IMR-90 (cell line): ENCODE data around the gene PAFAH1B1. TPM values are rescaled to one million over a fixed set of nuclear protein-coding genes. Genes with fewer than 3 reads are reported as not detected.

Experiments used
- ATAC-seq: fragments of 200-7000 bp; cut with Tn5 transposase; 2 replicates; pipeline ENCODE4 v1.9.1; 2020; ENCODE audit warnings: low read depth, mild to moderate bottlenecking, moderate library complexity
- BruUV-seq: library from RNA; stranded (reverse); fragments of 400-500 nt; replicated peaks from 2 replicates; lab custom pipeline; 2021; lab: Mats Ljungman, UMichigan
- CTCF ChIA-PET: fragments of 300-600 bp; formaldehyde crosslinking; extraction: SDS; loops from one replicate; lab custom pipeline; 2021; ENCODE audit warnings: antibody characterized with exemption; lab: Yijun Ruan, JAX
- POLR2A ChIA-PET: fragments of 300-600 bp; sonication (Branson Sonifier 250); formaldehyde crosslinking; loops from one replicate; lab custom pipeline; 2022; ENCODE audit warnings: antibody characterized with exemption; ENCODE audit not compliant: unreplicated experiment; lab: Charles Lee
- DNase-seq: peaks from one replicate; pipeline ENCODE4 v3.0.0; 2013
- H2AFZ ChIP-seq: replicated peaks from 2 replicates; pipeline ENCODE3; 2013; ENCODE audit warnings: low read length, mild to moderate bottlenecking; ENCODE audit not compliant: poor library complexity
- H2AK5ac ChIP-seq: 2 replicates; pipeline ENCODE4 v1.6.1; 2013; ENCODE audit warnings: low read depth, low read length, inconsistent platforms
- H2AK9ac ChIP-seq: replicated peaks from 2 replicates; pipeline ENCODE3; 2013; ENCODE audit warnings: mild to moderate bottlenecking, low read depth, low read length, moderate library complexity; ENCODE audit not compliant: poor library complexity
- H2BK120ac ChIP-seq: 2 replicates; pipeline ENCODE4 v1.6.1; 2013; ENCODE audit warnings: low read depth, low read length, inconsistent platforms
- H2BK15ac ChIP-seq: 3 replicates; pipeline ENCODE4 v1.6.1; 2013; ENCODE audit warnings: low read depth, low read length, inconsistent platforms
- H2BK20ac ChIP-seq: 2 replicates; pipeline ENCODE4 v1.6.1; 2013; ENCODE audit warnings: low read depth, mild to moderate bottlenecking, inconsistent platforms, low read length, moderate library complexity
- H2BK5ac ChIP-seq: 2 replicates; pipeline ENCODE4 v1.6.1; 2013; ENCODE audit warnings: mild to moderate bottlenecking, low read depth, low read length, inconsistent platforms; ENCODE audit not compliant: poor library complexity, severe bottlenecking
- H3K14ac ChIP-seq: replicated peaks from 2 replicates; pipeline ENCODE4 v1.6.1; 2013; ENCODE audit warnings: low read depth, low read length, inconsistent platforms
- H3K18ac ChIP-seq: 2 replicates; pipeline ENCODE4 v1.6.1; 2013; ENCODE audit warnings: low read depth, low read length, control low read depth
- H3K23ac ChIP-seq: 2 replicates; pipeline ENCODE4 v1.6.1; 2013; ENCODE audit warnings: low read depth, low read length, inconsistent platforms
- H3K27ac ChIP-seq: 2 replicates; pipeline ENCODE4 v1.5.1; 2013; ENCODE audit warnings: mild to moderate bottlenecking, control low read depth, low read length; ENCODE audit not compliant: insufficient read depth
- H3K27me3 ChIP-seq: 2 replicates; pipeline ENCODE4 v1.6.1; 2013; ENCODE audit warnings: low read length; ENCODE audit not compliant: control insufficient read depth, insufficient read depth
- H3K36me3 ChIP-seq: 2 replicates; pipeline ENCODE4 v1.6.1; 2013; ENCODE audit warnings: low read length, mixed read lengths; ENCODE audit not compliant: control insufficient read depth, insufficient read depth
- H3K4ac ChIP-seq: 2 replicates; pipeline ENCODE4 v1.6.1; 2013; ENCODE audit warnings: low read depth, low read length, inconsistent platforms
- H3K4me1 ChIP-seq: 2 replicates; pipeline ENCODE4 v1.6.1; 2013; ENCODE audit warnings: low read length, mixed read lengths; ENCODE audit not compliant: control insufficient read depth, insufficient read depth
- H3K4me2 ChIP-seq: 2 replicates; pipeline ENCODE4 v1.6.1; 2013; ENCODE audit warnings: low read depth, mild to moderate bottlenecking, control low read depth, low read length, moderate library complexity
- H3K4me3 ChIP-seq: 2 replicates; pipeline ENCODE4 v1.5.1; 2013; ENCODE audit warnings: low read depth, mild to moderate bottlenecking, control low read depth, low read length, moderate library complexity; ENCODE audit not compliant: insufficient read depth
- H3K56ac ChIP-seq: 2 replicates; pipeline ENCODE4 v1.6.1; 2013; ENCODE audit warnings: low read length, inconsistent platforms; ENCODE audit not compliant: insufficient read depth; ENCODE audit errors: extremely low read depth
- H3K79me1 ChIP-seq, 2 experiments: 2 replicates each; pipeline ENCODE4 v1.6.1; 2013; ENCODE audit warnings: low read length in 2 of 2, inconsistent platforms in 1 of 2, low read depth in 1 of 2
- H3K9ac ChIP-seq: 2 replicates; pipeline ENCODE4 v1.6.1; 2013; ENCODE audit warnings: low read depth, low read length, control low read depth
- H3K9me1 ChIP-seq: 2 replicates; pipeline ENCODE4 v1.6.1; 2013; ENCODE audit warnings: low read length, inconsistent platforms; ENCODE audit not compliant: insufficient read depth
- H3K9me3 ChIP-seq: 2 replicates; pipeline ENCODE4 v1.6.1; 2013; ENCODE audit warnings: low read length; ENCODE audit not compliant: control insufficient read depth, insufficient read depth
- H4K20me1 ChIP-seq: 2 replicates; pipeline ENCODE4 v1.6.1; 2013; ENCODE audit warnings: low read length, inconsistent platforms; ENCODE audit not compliant: insufficient read depth
- H4K5ac ChIP-seq: 2 replicates; pipeline ENCODE4 v1.6.1; 2013; ENCODE audit warnings: mild to moderate bottlenecking, low read depth, low read length, control low read depth
- H4K8ac ChIP-seq, 2 experiments: 2 replicates each; pipeline ENCODE4 v1.6.1; 2013; ENCODE audit warnings: low read depth in 2 of 2, low read length in 2 of 2, control low read depth in 1 of 2, inconsistent platforms in 1 of 2
- H4K91ac ChIP-seq: 2 replicates; pipeline ENCODE4 v1.6.1; 2013; ENCODE audit warnings: low read depth, low read length, inconsistent platforms; ENCODE audit not compliant: insufficient read depth
- BHLHE40 ChIP-seq: fragments of 150-350 bp; IDR thresholded peaks from 2 replicates; pipeline ENCODE4 v1.6.1; 2016; ENCODE audit warnings: mild to moderate bottlenecking, low read depth, low read length
- CEBPB ChIP-seq: IDR thresholded peaks from 2 replicates; pipeline ENCODE4 v1.6.1; 2012; ENCODE audit warnings: low read depth, low read length, improper control_type of control experiment
- CHD1 ChIP-seq: IDR thresholded peaks from 2 replicates; pipeline ENCODE4 v1.6.1; 2012; ENCODE audit warnings: low read depth, low read length, improper control_type of control experiment
- CTCF ChIP-seq: conservative IDR thresholded peaks from 2 replicates; pipeline ENCODE4 v1.5.1; 2012; ENCODE audit warnings: mild to moderate bottlenecking, low read depth, low read length, improper control_type of control experiment
- ELK1 ChIP-seq: fragments of 150-350 bp; IDR thresholded peaks from 2 replicates; pipeline ENCODE4 v1.6.1; 2016; ENCODE audit warnings: low read depth, mild to moderate bottlenecking, low read length, moderate library complexity, borderline replicate concordance
- FOS ChIP-seq: fragments of 150-350 bp; IDR thresholded peaks from 2 replicates; pipeline ENCODE4 v1.6.1; 2016; ENCODE audit warnings: low read depth, low read length
- MAFK ChIP-seq: IDR thresholded peaks from 2 replicates; pipeline ENCODE4 v1.6.1; 2012; ENCODE audit warnings: low read depth, low read length, improper control_type of control experiment
- MAZ ChIP-seq: IDR thresholded peaks from 2 replicates; pipeline ENCODE4 v1.6.1; 2012; ENCODE audit warnings: low read depth, mild to moderate bottlenecking, low read length, improper control_type of control experiment, moderate library complexity, borderline replicate concordance
- NFE2L2 ChIP-seq: fragments of 150-350 bp; IDR thresholded peaks from 2 replicates; pipeline ENCODE4 v1.6.1; 2016; ENCODE audit warnings: low read depth, mild to moderate bottlenecking, low read length
- POLR2A ChIP-seq: IDR thresholded peaks from 2 replicates; pipeline ENCODE4 v1.6.1; 2012; ENCODE audit warnings: mild to moderate bottlenecking, low read depth, low read length
- RAD21 ChIP-seq: IDR thresholded peaks from 2 replicates; pipeline ENCODE4 v1.6.1; 2012; ENCODE audit warnings: low read length, improper control_type of control experiment
- RCOR1 ChIP-seq: IDR thresholded peaks from 2 replicates; pipeline ENCODE4 v1.6.1; 2012; ENCODE audit warnings: mild to moderate bottlenecking, low read length, improper control_type of control experiment; ENCODE audit not compliant: insufficient replicate concordance
- SMC3 ChIP-seq: fragments of 150-350 bp; IDR thresholded peaks from 2 replicates; pipeline ENCODE4 v1.6.1; 2016; ENCODE audit warnings: low read depth, mild to moderate bottlenecking, antibody characterized with exemption, low read length, moderate library complexity
- WGBS, 2 experiments: methylation state at CpG; one replicate each; pipeline versions ENCODE4 v1.1.5 to v1.1.7; 2013; ENCODE audit warnings: missing lambda C conversion rate in 2 of 2; ENCODE audit not compliant: insufficient read length in 1 of 2; ENCODE audit errors: extremely low coverage in 2 of 2; 5-methylcytosine and 5-hydroxymethylcytosine counted together
- dilution Hi-C: fragments of 300-500 bp; cut with HindIII; formaldehyde crosslinking; loops from one replicate; pipeline ENCODE4 v1.14.3; 2018; ENCODE audit warnings: low sequenced_read_pairs; ENCODE audit not compliant: unreplicated experiment
- in situ Hi-C: fragments of 300-500 bp; cut with MboI; formaldehyde crosslinking; loops from 3 replicates; pipeline ENCODE4 v1.14.3; 2019; ENCODE audit warnings: low sequenced_read_pairs, inconsistent platforms, mixed read lengths
- intact Hi-C: fragments of 100-400 bp; cut with micrococcal nuclease; formaldehyde crosslinking; loops from 2 replicates; pipeline ENCODE4 v1.10.0; 2022
- polyA plus RNA-seq, 3 experiments: library from polyadenylated mRNA; depleted of rRNA; stranded (reverse); fragments of >200 nt; gene quantifications; 2 replicates each; pipeline ENCODE4 v1.2.3, GENCODE V29; 2012; ENCODE audit warnings: low replicate concordance in 1 of 3
- total RNA-seq: library from RNA; depleted of rRNA; stranded (reverse); fragments of >200 nt; gene quantifications from 2 replicates; pipeline ENCODE4 v1.2.3, GENCODE V29; 2012

The PAFAH1B1 gene
- total and polyA plus RNA-seq, 2 of the 4 experiments (the other 2 are of a cell fraction) = 64.5 to 127 TPM

- no peak for TF ChIP-seq CEBPB
Observed at GRCh38 chr17:2701161-2701995, 107.9 kb downstream of the PAFAH1B1 start (continued).

- Histone ChIP-seq H2AK5ac (no peak overlapping the region), H3K9ac (no peak overlapping the region), H4K20me1 (peaks cover 41% of the 10 kb centered on the region), H3K4ac (no peak overlapping the region), H3K4me3 (no peak overlapping the region), H3K27me3 (no peaks in the 10 kb centered on the region), H3K4me1 (peaks cover 15% of the 10 kb centered on the region), H3K9me1 (peaks cover 4% of the 10 kb centered on the region; the same call in 1 of the 2 replicates), H3K18ac (no peak overlapping the region), H3K4me2 (no peak overlapping the region), H3K36me3 (peaks cover 48% of the 10 kb centered on the region), H2BK120ac (no peak overlapping the region), H4K8ac (no peak overlapping the region), H3K27ac (no peak overlapping the region), H3K9me3 (no peaks in the 10 kb centered on the region), H3K14ac (no peak overlapping the region), H2BK20ac (no peak overlapping the region), H4K91ac (no peak overlapping the region), H3K56ac (no peak overlapping the region), H3K79me1 (peaks cover 8 to 43% of the 10 kb centered on the region in 2 experiments), H2BK15ac (no peak overlapping the region), H2AK9ac (no peak overlapping the region), H2BK5ac (no peak overlapping the region), H4K5ac (no peak overlapping the region), H3K23ac (no peak overlapping the region), H2AFZ (no peak overlapping the region)
- no TSS peak for BruUV-seq
- ChIA-PET CTCF (no interaction called here), POLR2A (no interaction called here)
- 96% methylated on average over 8 of the region's 22 CpGs; no CpG with 5 or more reads in 1 of the 2 experiments for WGBS, 2 experiments
- dilution Hi-C loops (no loop called here), intact Hi-C loops (no loop called here), in situ Hi-C loops (no loop called here)
- DNase-seq (no peak), ATAC-seq (no peak)
- no peak for TF ChIP-seq CHD1
- no peak for TF ChIP-seq RCOR1
- TF ChIP-seq CTCF = no peak
- no peak for TF ChIP-seq FOS
- TF ChIP-seq NFE2L2 = no peak
- TF ChIP-seq ELK1 = no peak
- no peak for TF ChIP-seq MAZ
- no peak for TF ChIP-seq SMC3
- TF ChIP-seq RAD21 = no peak
- no peak for TF ChIP-seq MAFK
- TF ChIP-seq POLR2A = no peak
- no peak for TF ChIP-seq CEBPB
- TF ChIP-seq BHLHE40 = no peak
Observed at GRCh38 chr17:2701996-2702741, 108.7 kb downstream of the PAFAH1B1 start.
